Fibroblast of lung (primary cell): Measurements from ENCODE around the gene EEFSEC.

ENCODE experiments used
- CTCF ChIP-seq, 2 donors: IDR thresholded peaks in 1 of 2; conservative IDR thresholded peaks in 1 of 2; 1 replicate in 1 of 2; 2 replicates in 1 of 2; pipeline ENCODE4 v1.5.1; 2011 to 2012; ENCODE audit warnings: low read length in 2 of 2, control low read depth in 1 of 2, inconsistent platforms in 1 of 2, low read depth in 1 of 2, mild to moderate bottlenecking in 1 of 2
- EZH2 ChIP-seq: IDR thresholded peaks from 2 replicates; pipeline ENCODE4 v1.5.1; 2012; ENCODE audit warnings: low read length, control low read depth, mild to moderate bottlenecking; ENCODE audit errors: missing control alignments

- TF ChIP-seq CTCF (conservative IDR thresholded peaks at IDR 0.05 in 1 of 2, IDR thresholded peaks at IDR 0.05 in 1 of 2; ENCODE audit: low read depth in 1 of 2, low read length in 2 of 2) (no peak), EZH2 (no peak)
Measured at GRCh38 chr3:128319741-128320141, 166.5 kb downstream of the EEFSEC start.
